Endodermal cell (in vitro differentiated cells): Measurements from ENCODE around the gene ACSS1. TPM values are rescaled to one million over a fixed set of nuclear protein-coding genes. Genes with fewer than 3 reads are reported as not detected.
A peak's percentile ranks its signal among the peaks of the same experiment; 100 is the strongest.

ENCODE experiments used
- DNase-seq: peaks from one replicate; pipeline ENCODE4 v3.0.0-alpha.2; 2017
- H3K27ac ChIP-seq: 2 replicates; pipeline ENCODE4 v1.5.1; 2013; ENCODE audit warnings: mild to moderate bottlenecking, low read depth, low read length, moderate library complexity
- H3K27me3 ChIP-seq: 2 replicates; pipeline ENCODE4 v1.6.1; 2013; ENCODE audit warnings: mild to moderate bottlenecking, low read length, moderate library complexity; ENCODE audit not compliant: insufficient read depth, control insufficient read depth, poor library complexity, severe bottlenecking
- H3K36me3 ChIP-seq: 2 replicates; pipeline ENCODE4 v1.7.0; 2013; ENCODE audit warnings: mild to moderate bottlenecking, low read length, moderate library complexity; ENCODE audit not compliant: control insufficient read depth, insufficient read depth
- H3K4me1 ChIP-seq: one replicate; pipeline ENCODE4 v1.7.0; 2013; ENCODE audit warnings: low read length; ENCODE audit not compliant: control insufficient read depth, insufficient read depth
- H3K4me3 ChIP-seq: 2 replicates; pipeline ENCODE4 v1.5.1; 2013; ENCODE audit warnings: mild to moderate bottlenecking, low read length, moderate library complexity
- H3K9ac ChIP-seq: 2 replicates; pipeline ENCODE4 v1.6.1; 2013; ENCODE audit warnings: mild to moderate bottlenecking, low read length, moderate library complexity; ENCODE audit not compliant: poor library complexity, severe bottlenecking; ENCODE audit errors: extremely low read depth
- H3K9me3 ChIP-seq: 2 replicates; pipeline ENCODE4 v1.6.1; 2013; ENCODE audit warnings: mild to moderate bottlenecking, low read length, moderate library complexity; ENCODE audit not compliant: control insufficient read depth
- H3K27ac Mint-ChIP-seq: 2 replicates; pipeline ENCODE4 v1.8.0; 2020; ENCODE audit warnings: mixed read lengths
- H3K27me3 Mint-ChIP-seq: 2 replicates; pipeline ENCODE4 v1.8.0; 2021; ENCODE audit warnings: mild to moderate bottlenecking, mixed read lengths; ENCODE audit not compliant: insufficient read depth
- H3K36me3 Mint-ChIP-seq: 2 replicates; pipeline ENCODE4 v1.8.0; 2020; ENCODE audit warnings: low read depth, mixed read lengths
- H3K4me1 Mint-ChIP-seq: 2 replicates; pipeline ENCODE4 v1.8.0; 2020; ENCODE audit warnings: mixed read lengths
- H3K4me3 Mint-ChIP-seq: 2 replicates; pipeline ENCODE4 v1.8.0; 2020; ENCODE audit warnings: mild to moderate bottlenecking, moderate library complexity, mixed read lengths
- H3K9me3 Mint-ChIP-seq: 2 replicates; pipeline ENCODE4 v1.8.0; 2020; ENCODE audit warnings: mild to moderate bottlenecking, mixed read lengths
- CTCF ChIP-seq: fragments of 200-600 bp; sonication (generic); conservative IDR thresholded peaks from 2 replicates; pipeline ENCODE4 v1.5.0; 2021; ENCODE audit warnings: antibody characterized with exemption, mild to moderate bottlenecking
- WGBS, 2 experiments: methylation state at CpG; one replicate each; pipeline versions ENCODE4 v1.1.5 to v1.1.7; 2013; ENCODE audit warnings: missing lambda C conversion rate in 2 of 2, mixed read lengths in 1 of 2; ENCODE audit not compliant: insufficient coverage in 1 of 2, insufficient read length in 1 of 2; 5-methylcytosine and 5-hydroxymethylcytosine counted together
- total RNA-seq, 2 donors: library from RNA; stranded (reverse); fragmentation: NEBNext Ultra II Directional in 1 of 2; extraction: Animal tissue kit (Norgen Biotek cat#: 25700) in 1 of 2; gene quantifications; 2 replicates in 1 of 2; 3 replicates in 1 of 2; pipeline ENCODE4 v1.2.1, GENCODE V29; 2021

ACSS1 gene
- total RNA-seq, 2 donors from 2014 or later, result 0.22 TPM; not detected in 1

- DNase-seq, result no peak
- Mint-ChIP-seq H3K27me3 (peaks cover 7% of the 10 kb centered on the region), H3K9me3 (no peaks in the 10 kb centered on the region), H3K4me3 (no peak overlapping the region), H3K27ac (no peak overlapping the region), H3K4me1 (no peaks in the 10 kb centered on the region), H3K36me3 (no peaks in the 10 kb centered on the region)
- Histone ChIP-seq H3K9ac (no peak overlapping the region), H3K27me3 (no peaks in the 10 kb centered on the region), H3K27ac (no peak overlapping the region), H3K36me3 (no peaks in the 10 kb centered on the region), H3K4me3 (no peak overlapping the region), H3K4me1 (no peaks in the 10 kb centered on the region), H3K9me3 (no peaks in the 10 kb centered on the region)
- WGBS, 2 experiments, result 90 to 93% methylated on average over 5 of the region's 5 CpGs
- no peak for TF ChIP-seq CTCF
Measured at GRCh38 chr20:25030007-25030648, 27.8 kb downstream of the ACSS1 start.

- no peak overlapping the region for H3K9ac ChIP-seq
- no peak overlapping the region for H3K4me3 ChIP-seq
- H3K27ac Mint-ChIP-seq, result no peak overlapping the region
- peak; percentile 24 for DNase-seq
- peaks cover 7% of the 10 kb centered on the region for H3K27me3 Mint-ChIP-seq
- no peak overlapping the region for H3K4me3 Mint-ChIP-seq
- H3K9me3 Mint-ChIP-seq, result no peaks in the 10 kb centered on the region
- H3K36me3 Mint-ChIP-seq, result no peaks in the 10 kb centered on the region
- no peaks in the 10 kb centered on the region for H3K9me3 ChIP-seq
- no peaks in the 10 kb centered on the region for H3K4me1 Mint-ChIP-seq
- H3K27ac ChIP-seq, result no peak overlapping the region
- WGBS, 2 experiments, result 81 to 93% methylated on average over 3 to 4 of the region's 4 CpGs
- H3K36me3 ChIP-seq, result no peaks in the 10 kb centered on the region
- TF ChIP-seq CTCF, result no peak
- no peaks in the 10 kb centered on the region for H3K4me1 ChIP-seq
- no peaks in the 10 kb centered on the region for H3K27me3 ChIP-seq
Measured at GRCh38 chr20:25025986-25026605, 31.8 kb downstream of the ACSS1 start.

- no peak overlapping the region for H3K4me3 ChIP-seq
- H3K27ac ChIP-seq, result no peak overlapping the region
- no peaks in the 10 kb centered on the region for H3K9me3 ChIP-seq
- no peak overlapping the region for H3K27ac Mint-ChIP-seq
- no peaks in the 10 kb centered on the region for H3K36me3 Mint-ChIP-seq
- WGBS, 2 experiments, result 89 to 94% methylated on average over 9 to 14 of the region's 14 CpGs
- H3K27me3 ChIP-seq, result no peaks in the 10 kb centered on the region
- no peaks in the 10 kb centered on the region for H3K4me1 ChIP-seq
- H3K4me1 Mint-ChIP-seq, result no peaks in the 10 kb centered on the region
- no peak overlapping the region for H3K9ac ChIP-seq
- peaks cover 5% of the 10 kb centered on the region for H3K27me3 Mint-ChIP-seq
- DNase-seq, result peak; percentile 34
- no peaks in the 10 kb centered on the region for H3K9me3 Mint-ChIP-seq
- TF ChIP-seq CTCF, result no peak
- no peaks in the 10 kb centered on the region for H3K36me3 ChIP-seq
- no peak overlapping the region for H3K4me3 Mint-ChIP-seq
Measured at GRCh38 chr20:25025091-25025861, 32.7 kb downstream of the ACSS1 start.
